DND-41 (cell line): Measurements from ENCODE around the gene AGO3.

Experiments used
- EZH2 ChIP-seq: IDR thresholded peaks from 3 replicates; pipeline ENCODE4 v1.6.1; 2012; ENCODE audit warnings: borderline replicate concordance, low read depth, mild to moderate bottlenecking, moderate library complexity, low read length, inconsistent platforms; ENCODE audit not compliant: severe bottlenecking
- TF ChIP-seq, protein P1 (sequence below): IDR thresholded peaks from 2 replicates; pipeline ENCODE4 v1.5.1; 2012; ENCODE audit warnings: borderline replicate concordance, low read length, moderate library complexity, mild to moderate bottlenecking; ENCODE audit not compliant: poor library complexity, severe bottlenecking; ENCODE audit errors: extremely low read depth

DNA sequence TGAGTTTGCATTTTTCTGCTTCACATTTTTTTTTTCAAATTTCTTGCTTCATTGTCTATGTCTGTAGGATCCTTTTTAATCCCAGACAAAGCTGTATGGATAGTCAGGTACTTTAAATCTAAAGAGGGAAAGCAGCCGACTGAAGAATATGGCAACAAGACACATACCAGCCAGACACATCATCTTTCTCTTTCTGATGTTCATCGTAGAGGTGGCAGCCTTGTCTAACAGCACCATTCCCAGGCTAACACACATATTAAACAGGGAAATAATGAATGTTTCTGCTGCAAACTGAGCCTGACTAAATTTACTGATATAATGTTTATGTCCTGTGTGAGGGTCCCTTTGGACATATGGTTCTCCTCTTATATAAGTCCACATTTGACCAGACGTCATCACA lies 149.3 kb downstream of the AGO3 start:
- TF ChIP-seq, protein P1, sequence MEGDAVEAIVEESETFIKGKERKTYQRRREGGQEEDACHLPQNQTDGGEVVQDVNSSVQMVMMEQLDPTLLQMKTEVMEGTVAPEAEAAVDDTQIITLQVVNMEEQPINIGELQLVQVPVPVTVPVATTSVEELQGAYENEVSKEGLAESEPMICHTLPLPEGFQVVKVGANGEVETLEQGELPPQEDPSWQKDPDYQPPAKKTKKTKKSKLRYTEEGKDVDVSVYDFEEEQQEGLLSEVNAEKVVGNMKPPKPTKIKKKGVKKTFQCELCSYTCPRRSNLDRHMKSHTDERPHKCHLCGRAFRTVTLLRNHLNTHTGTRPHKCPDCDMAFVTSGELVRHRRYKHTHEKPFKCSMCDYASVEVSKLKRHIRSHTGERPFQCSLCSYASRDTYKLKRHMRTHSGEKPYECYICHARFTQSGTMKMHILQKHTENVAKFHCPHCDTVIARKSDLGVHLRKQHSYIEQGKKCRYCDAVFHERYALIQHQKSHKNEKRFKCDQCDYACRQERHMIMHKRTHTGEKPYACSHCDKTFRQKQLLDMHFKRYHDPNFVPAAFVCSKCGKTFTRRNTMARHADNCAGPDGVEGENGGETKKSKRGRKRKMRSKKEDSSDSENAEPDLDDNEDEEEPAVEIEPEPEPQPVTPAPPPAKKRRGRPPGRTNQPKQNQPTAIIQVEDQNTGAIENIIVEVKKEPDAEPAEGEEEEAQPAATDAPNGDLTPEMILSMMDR = no peak
- no peak for TF ChIP-seq EZH2
